ENCODE results near the gene HNF1A.

GRCh38 chr12:121048442-121048841 is 70.1 kb downstream of the HNF1A start:
- TF ChIP-seq CTCF (IDR thresholded peaks at IDR 0.05) (no peak), EZH2 (IDR thresholded peaks at IDR 0.05; ENCODE audit: borderline replicate concordance, insufficient read depth, low read depth, low read length, poor library complexity, severe bottlenecking) (no peak)
